ENCODE measurements around the gene PITPNC1. TPM values are rescaled to one million over a fixed set of nuclear protein-coding genes. Genes with fewer than 3 reads are reported as not detected.

Gene PITPNC1
- total and polyA plus RNA-seq, 2 donors (not counting 3 experiments of a cell fraction or from before 2014, with no cell fraction given) = 2.4 to 9.6 TPM

GRCh38 chr17:67742025-67742424, 364.9 kb downstream of the PITPNC1 start:
- FAIRE-seq = no peak
- TF ChIP-seq JUN (IDR thresholded peaks at IDR 0.05; ENCODE audit: borderline replicate concordance, insufficient read depth, insufficient read length, low read depth) = no peak
- TF ChIP-seq FOS (IDR thresholded peaks at IDR 0.05; ENCODE audit: borderline replicate concordance, insufficient read depth, low read length) = no peak
- no peak for TF ChIP-seq POLR2AphosphoS5 (IDR thresholded peaks at IDR 0.05; ENCODE audit: insufficient read depth, low read depth, low read length)
- TF ChIP-seq MYC (IDR thresholded peaks at IDR 0.05; ENCODE audit: low read depth, low read length) = no peak
- TF ChIP-seq POLR2A (IDR thresholded peaks at IDR 0.05; ENCODE audit: low read depth, low read length) = no peak
- TF ChIP-seq EZH2 (IDR thresholded peaks at IDR 0.05; ENCODE audit: borderline replicate concordance, low read depth, low read length, severe bottlenecking) = no peak
- no peak for TF ChIP-seq GATA2 (IDR thresholded peaks at IDR 0.05; ENCODE audit: insufficient read depth, insufficient read length, low read depth, low read length)
- TF ChIP-seq, protein P1, sequence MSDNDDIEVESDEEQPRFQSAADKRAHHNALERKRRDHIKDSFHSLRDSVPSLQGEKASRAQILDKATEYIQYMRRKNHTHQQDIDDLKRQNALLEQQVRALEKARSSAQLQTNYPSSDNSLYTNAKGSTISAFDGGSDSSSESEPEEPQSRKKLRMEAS (IDR thresholded peaks at IDR 0.05; ENCODE audit: insufficient read depth, insufficient read length) = no peak
- TF ChIP-seq, protein P2, sequence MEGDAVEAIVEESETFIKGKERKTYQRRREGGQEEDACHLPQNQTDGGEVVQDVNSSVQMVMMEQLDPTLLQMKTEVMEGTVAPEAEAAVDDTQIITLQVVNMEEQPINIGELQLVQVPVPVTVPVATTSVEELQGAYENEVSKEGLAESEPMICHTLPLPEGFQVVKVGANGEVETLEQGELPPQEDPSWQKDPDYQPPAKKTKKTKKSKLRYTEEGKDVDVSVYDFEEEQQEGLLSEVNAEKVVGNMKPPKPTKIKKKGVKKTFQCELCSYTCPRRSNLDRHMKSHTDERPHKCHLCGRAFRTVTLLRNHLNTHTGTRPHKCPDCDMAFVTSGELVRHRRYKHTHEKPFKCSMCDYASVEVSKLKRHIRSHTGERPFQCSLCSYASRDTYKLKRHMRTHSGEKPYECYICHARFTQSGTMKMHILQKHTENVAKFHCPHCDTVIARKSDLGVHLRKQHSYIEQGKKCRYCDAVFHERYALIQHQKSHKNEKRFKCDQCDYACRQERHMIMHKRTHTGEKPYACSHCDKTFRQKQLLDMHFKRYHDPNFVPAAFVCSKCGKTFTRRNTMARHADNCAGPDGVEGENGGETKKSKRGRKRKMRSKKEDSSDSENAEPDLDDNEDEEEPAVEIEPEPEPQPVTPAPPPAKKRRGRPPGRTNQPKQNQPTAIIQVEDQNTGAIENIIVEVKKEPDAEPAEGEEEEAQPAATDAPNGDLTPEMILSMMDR (IDR thresholded peaks at IDR 0.05; ENCODE audit: extremely low read depth in 1 of 2, insufficient read depth in 1 of 2, low read depth in 1 of 2, low read length in 2 of 2) = no peak
- Histone ChIP-seq H3K9me1 (replicated peaks; ENCODE audit: control insufficient read depth, extremely low read depth, insufficient read depth, low read length) (no peaks in the 10 kb centered on the region), H3K27ac (ENCODE audit: insufficient read depth, low read depth, low read length) (no peak overlapping the region), H4K20me1 (replicated peaks; ENCODE audit: control insufficient read depth, extremely low read depth, insufficient read depth, low read length) (no peaks in the 10 kb centered on the region), H3K36me3 (ENCODE audit: control insufficient read depth in 2 of 2, extremely low read depth in 1 of 2, insufficient read depth in 2 of 2, low read length in 2 of 2) (peaks cover 6 to 24% of the 10 kb centered on the region in 2 experiments), H3K9me3 (replicated peaks; ENCODE audit: control insufficient read depth, insufficient read depth, low read length) (no peaks in the 10 kb centered on the region), H3K9ac (replicated peaks; ENCODE audit: extremely low read depth, insufficient read depth, low read length) (no peak overlapping the region), H3K79me2 (ENCODE audit: control insufficient read depth, insufficient read depth, low read length) (no peaks in the 10 kb centered on the region), H3K4me1 (ENCODE audit: control insufficient read depth, extremely low read depth, insufficient read depth, low read length) (no peaks in the 10 kb centered on the region), H3K4me2 (ENCODE audit: insufficient read depth, low read length) (no peak overlapping the region), H3K4me3 (replicated peaks in 1 of 3; ENCODE audit: insufficient read depth in 1 of 3, low read depth in 1 of 3, low read length in 3 of 3) (no peak overlapping the region), H2AFZ (ENCODE audit: low read depth, low read length) (no peak overlapping the region), H3K27me3 (ENCODE audit: control insufficient read depth in 2 of 2, insufficient read depth in 2 of 2, low read length in 2 of 2) (no peaks in the 10 kb centered on the region)
- POLR2A ChIA-PET = no interaction called here
- no TSS peak for BruUV-seq (replicated peaks)
- DNase-seq (ENCODE audit: low read depth, low spot score) = no peak
- intact Hi-C loops (cut with micrococcal nuclease) = no loop called here
- CTCF ChIA-PET = no interaction called here
- dilution Hi-C loops (cut with MboI; ENCODE audit: extremely low pct_ligation_motif_present, low sequenced_read_pairs) = no loop called here

MicroRNAs within 50 kb of the gene (microRNA counts, 767-probe panel; counts per million panel counts)
- microRNA hsa-miR-548aa (723 counts per million, percentile 96 among the panel's probes with 10 or more counts), microRNA hsa-miR-548d-3p (723 counts per million, percentile 96 among the panel's probes with 10 or more counts), microRNA hsa-miR-548d-5p (723 counts per million, percentile 96 among the panel's probes with 10 or more counts)

Small RNA genes lying within 50 kb of the gene (microRNA-seq; reads per million reads assigned to microRNA genes)
- gene MIR548AA2 (ENCODE audit: borderline number of aligned reads, borderline replicate concordance) (not detected), gene MIR548D2 (ENCODE audit: borderline number of aligned reads, borderline replicate concordance) (not detected)

Small RNA genes lying within 50 kb of the gene (small RNA-seq; reads per million reads assigned to genes)
- not detected for gene MIR548AA2 (ENCODE audit: insufficient read depth, insufficient read length, low read depth, low replicate concordance)
- gene MIR548D2 (ENCODE audit: insufficient read depth, insufficient read length, low read depth, low replicate concordance) = not detected
- gene RF00019 (ENCODE audit: insufficient read depth, insufficient read length, low read depth, low replicate concordance) = not detected
- gene RN7SL756P (ENCODE audit: insufficient read depth, insufficient read length, low read depth, low replicate concordance) = not detected
- gene SNORA38B (ENCODE audit: insufficient read depth, insufficient read length, low read depth, low replicate concordance) = 5.9 reads per million, percentile 44 among the genes with 10 or more reads in this experiment

Other genes with a start within 250 kb of the PITPNC1 start
- 47.3 and 47.5 TPM in 2 replicates for gene HELZ, start 132.1 kb upstream of the PITPNC1 start, total RNA-seq
- 7.5 and 8.0 TPM in 2 replicates for gene HELZ, start 132.1 kb upstream of the PITPNC1 start, polyA plus RNA-seq
- gene PSMD12, start 10.7 kb upstream of the PITPNC1 start, total RNA-seq = 69.8 and 73.0 TPM in 2 replicates
- 8.8 and 14.1 TPM in 2 replicates for gene PSMD12, start 10.7 kb upstream of the PITPNC1 start, polyA plus RNA-seq

Data from endothelial cell of umbilical vein (primary cell).